ENCODE results near the gene CLEC18A.

DNA sequence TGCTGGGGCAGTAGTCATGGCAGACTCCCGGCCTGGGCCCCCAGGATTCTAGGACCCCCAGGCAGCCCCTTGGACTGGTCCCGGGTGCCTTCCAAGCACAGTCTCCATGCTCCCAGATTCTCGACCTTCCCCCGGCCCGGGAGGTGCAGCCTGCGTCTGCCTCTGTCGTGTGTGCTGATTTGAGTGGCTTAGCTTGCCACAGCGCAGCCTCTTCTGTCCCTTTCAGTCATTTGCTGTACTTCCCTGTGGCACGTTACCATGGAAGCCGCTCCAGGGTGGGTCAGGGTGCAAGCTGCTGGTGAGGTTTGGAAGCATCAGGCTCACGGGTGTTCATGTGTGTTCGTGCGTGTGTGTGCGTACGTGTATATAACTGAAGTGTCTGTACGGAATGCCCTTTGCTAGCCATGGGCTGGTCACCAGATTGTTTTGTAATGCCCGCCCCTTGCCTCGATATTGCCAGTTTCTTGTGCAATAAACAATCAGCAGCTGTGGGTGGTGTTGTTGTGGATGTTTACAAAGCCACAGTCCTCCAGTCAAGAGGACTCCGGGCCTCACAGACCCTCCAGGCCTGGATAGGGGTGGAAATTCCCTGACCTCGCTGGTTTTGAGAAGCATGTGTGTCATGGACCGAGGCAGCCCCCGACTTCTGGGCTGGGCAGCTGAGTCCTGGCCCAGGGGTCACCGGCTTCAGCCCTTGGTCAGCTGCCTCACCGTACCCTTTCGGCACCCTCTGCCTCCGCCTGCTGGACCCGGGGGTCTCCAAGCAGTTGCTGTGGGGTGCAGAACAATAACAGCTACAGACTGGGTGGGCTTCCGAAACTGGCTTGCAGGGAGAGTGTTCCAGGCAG is 9.7 kb upstream of the CLEC18A start:
- TF ChIP-seq, protein P1, sequence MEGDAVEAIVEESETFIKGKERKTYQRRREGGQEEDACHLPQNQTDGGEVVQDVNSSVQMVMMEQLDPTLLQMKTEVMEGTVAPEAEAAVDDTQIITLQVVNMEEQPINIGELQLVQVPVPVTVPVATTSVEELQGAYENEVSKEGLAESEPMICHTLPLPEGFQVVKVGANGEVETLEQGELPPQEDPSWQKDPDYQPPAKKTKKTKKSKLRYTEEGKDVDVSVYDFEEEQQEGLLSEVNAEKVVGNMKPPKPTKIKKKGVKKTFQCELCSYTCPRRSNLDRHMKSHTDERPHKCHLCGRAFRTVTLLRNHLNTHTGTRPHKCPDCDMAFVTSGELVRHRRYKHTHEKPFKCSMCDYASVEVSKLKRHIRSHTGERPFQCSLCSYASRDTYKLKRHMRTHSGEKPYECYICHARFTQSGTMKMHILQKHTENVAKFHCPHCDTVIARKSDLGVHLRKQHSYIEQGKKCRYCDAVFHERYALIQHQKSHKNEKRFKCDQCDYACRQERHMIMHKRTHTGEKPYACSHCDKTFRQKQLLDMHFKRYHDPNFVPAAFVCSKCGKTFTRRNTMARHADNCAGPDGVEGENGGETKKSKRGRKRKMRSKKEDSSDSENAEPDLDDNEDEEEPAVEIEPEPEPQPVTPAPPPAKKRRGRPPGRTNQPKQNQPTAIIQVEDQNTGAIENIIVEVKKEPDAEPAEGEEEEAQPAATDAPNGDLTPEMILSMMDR (IDR thresholded peaks at IDR 0.05) = no peak
- TF ChIP-seq EZH2phosphoT487 (IDR thresholded peaks at IDR 0.05) = no peak

All from neural progenitor cell (in vitro differentiated cells).